ENCODE results near the gene CDH13. TPM values are rescaled to one million over a fixed set of nuclear protein-coding genes. Genes with fewer than 3 reads are reported as not detected.

The CDH13 gene
- polyA plus RNA-seq, 1 experiment, result 113 TPM

- ChIA-PET CTCF (interaction anchor here (0.6 kb wide), 1 partner anchor 209 kb away, joined by 3 read pairs; no protein-coding TSS in a partner anchor), POLR2A (no interaction called here)
- DNase-seq (ENCODE audit: low read depth), result no peak
- Histone ChIP-seq H3K27me3 (ENCODE audit: control insufficient read depth, insufficient read depth, low read length) (no peaks in the 10 kb centered on the region), H3K36me3 (ENCODE audit: control insufficient read depth, insufficient read depth, low read length) (no peaks in the 10 kb centered on the region), H3K4me3 (ENCODE audit: low read depth, low read length) (no peak overlapping the region)
- TF ChIP-seq, protein P1, sequence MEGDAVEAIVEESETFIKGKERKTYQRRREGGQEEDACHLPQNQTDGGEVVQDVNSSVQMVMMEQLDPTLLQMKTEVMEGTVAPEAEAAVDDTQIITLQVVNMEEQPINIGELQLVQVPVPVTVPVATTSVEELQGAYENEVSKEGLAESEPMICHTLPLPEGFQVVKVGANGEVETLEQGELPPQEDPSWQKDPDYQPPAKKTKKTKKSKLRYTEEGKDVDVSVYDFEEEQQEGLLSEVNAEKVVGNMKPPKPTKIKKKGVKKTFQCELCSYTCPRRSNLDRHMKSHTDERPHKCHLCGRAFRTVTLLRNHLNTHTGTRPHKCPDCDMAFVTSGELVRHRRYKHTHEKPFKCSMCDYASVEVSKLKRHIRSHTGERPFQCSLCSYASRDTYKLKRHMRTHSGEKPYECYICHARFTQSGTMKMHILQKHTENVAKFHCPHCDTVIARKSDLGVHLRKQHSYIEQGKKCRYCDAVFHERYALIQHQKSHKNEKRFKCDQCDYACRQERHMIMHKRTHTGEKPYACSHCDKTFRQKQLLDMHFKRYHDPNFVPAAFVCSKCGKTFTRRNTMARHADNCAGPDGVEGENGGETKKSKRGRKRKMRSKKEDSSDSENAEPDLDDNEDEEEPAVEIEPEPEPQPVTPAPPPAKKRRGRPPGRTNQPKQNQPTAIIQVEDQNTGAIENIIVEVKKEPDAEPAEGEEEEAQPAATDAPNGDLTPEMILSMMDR (IDR thresholded peaks at IDR 0.05; ENCODE audit: insufficient read depth, low read depth, low read length), result no peak
Measured at GRCh38 chr16:83125999-83126568, 499.3 kb downstream of the CDH13 start.

DNA sequence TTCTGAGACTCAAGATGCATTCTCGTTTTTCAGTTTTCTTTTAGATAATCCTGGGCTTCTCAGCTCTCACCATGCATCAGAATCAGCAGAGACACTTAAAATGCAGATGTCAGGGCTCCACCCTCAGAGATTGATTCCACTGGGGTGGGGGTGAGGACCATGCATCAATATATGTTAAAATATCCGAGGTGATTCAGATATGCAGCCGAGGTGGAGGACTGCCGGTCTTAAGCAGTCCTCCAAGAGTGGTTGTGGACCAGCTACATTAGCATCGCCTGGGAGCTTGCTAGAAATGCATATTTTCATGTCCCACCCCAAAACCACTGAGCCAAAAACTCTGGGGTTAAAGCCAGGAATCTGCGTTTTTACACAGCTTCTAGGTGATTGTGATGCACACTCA, 501.3 kb downstream of the CDH13 start:
- TF ChIP-seq, protein P1 (IDR thresholded peaks at IDR 0.05; ENCODE audit: insufficient read depth, low read depth, low read length), result no peak
- ChIA-PET POLR2A (no interaction called here), CTCF (no interaction called here)
- Histone ChIP-seq H3K36me3 (ENCODE audit: control insufficient read depth, insufficient read depth, low read length) (no peaks in the 10 kb centered on the region), H3K27me3 (ENCODE audit: control insufficient read depth, insufficient read depth, low read length) (no peaks in the 10 kb centered on the region), H3K4me3 (ENCODE audit: low read depth, low read length) (no peak overlapping the region)
- DNase-seq (ENCODE audit: low read depth), result no peak

GRCh38 chr16:83130039-83130438, 503.3 kb downstream of the CDH13 start:
- TF ChIP-seq, protein P1 (IDR thresholded peaks at IDR 0.05; ENCODE audit: insufficient read depth, low read depth, low read length), result no peak
- POLR2A ChIA-PET, result no interaction called here
- no peak for DNase-seq (ENCODE audit: low read depth)
- Histone ChIP-seq H3K36me3 (ENCODE audit: control insufficient read depth, insufficient read depth, low read length) (no peaks in the 10 kb centered on the region), H3K4me3 (ENCODE audit: low read depth, low read length) (no peak overlapping the region), H3K27me3 (ENCODE audit: control insufficient read depth, insufficient read depth, low read length) (no peaks in the 10 kb centered on the region)
- CTCF ChIA-PET, result no interaction called here

DNA sequence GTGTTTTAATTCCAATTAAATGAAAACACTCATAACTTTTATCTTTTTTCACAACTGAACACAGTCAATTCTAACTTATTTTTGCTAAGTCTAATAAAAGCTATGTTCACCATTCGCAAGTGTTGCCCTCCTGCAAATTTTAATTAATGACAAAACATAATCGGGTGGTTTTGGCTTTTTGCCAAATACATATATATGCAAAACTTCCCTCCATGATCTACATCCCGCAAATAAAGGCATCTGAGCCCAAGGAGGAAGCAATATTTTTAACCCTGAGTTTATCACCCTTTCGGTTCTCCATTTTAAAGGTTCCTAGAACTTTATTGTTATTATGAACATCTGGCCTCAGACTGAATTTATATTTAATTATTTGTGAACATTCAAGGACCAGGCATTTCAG, 507.9 kb downstream of the CDH13 start:
- POLR2A ChIA-PET, result no interaction called here
- no peaks in the 10 kb centered on the region for H3K27me3 ChIP-seq (ENCODE audit: control insufficient read depth, insufficient read depth, low read length)
- H3K36me3 ChIP-seq (ENCODE audit: control insufficient read depth, insufficient read depth, low read length), result no peaks in the 10 kb centered on the region
- TF ChIP-seq, protein P1 (IDR thresholded peaks at IDR 0.05; ENCODE audit: insufficient read depth, low read depth, low read length), result no peak
- DNase-seq (ENCODE audit: low read depth), result no peak
- H3K4me3 ChIP-seq (ENCODE audit: low read depth, low read length), result no peak overlapping the region
- CTCF ChIA-PET, result no interaction called here

- POLR2A ChIA-PET, result no interaction called here
- Histone ChIP-seq H3K36me3 (ENCODE audit: control insufficient read depth, insufficient read depth, low read length) (no peaks in the 10 kb centered on the region), H3K4me3 (ENCODE audit: low read depth, low read length) (no peak overlapping the region), H3K27me3 (ENCODE audit: control insufficient read depth, insufficient read depth, low read length) (no peaks in the 10 kb centered on the region)
- CTCF ChIA-PET, result no interaction called here
- TF ChIP-seq, protein P1 (IDR thresholded peaks at IDR 0.05; ENCODE audit: insufficient read depth, low read depth, low read length), result no peak
- no peak for DNase-seq (ENCODE audit: low read depth)
Measured at GRCh38 chr16:83136419-83136818, 509.6 kb downstream of the CDH13 start.
